Stimulated activated naive CD4-positive, alpha-beta T cell treated with Interleukin-2 at 50 U/mL for 16 hours (primary cell): ENCODE measurements around the gene RACGAP1.
"Not testable (repeated sequence)": the region's sequence is repeated elsewhere in the genome, so short reads cannot be mapped to it uniquely, and the experiment has no call there.

Source experiments
- DNase-seq: peaks from one replicate; lab custom pipeline; 2025; lab: John Stamatoyannopoulos, UW

Gene RACGAP1

DNA sequence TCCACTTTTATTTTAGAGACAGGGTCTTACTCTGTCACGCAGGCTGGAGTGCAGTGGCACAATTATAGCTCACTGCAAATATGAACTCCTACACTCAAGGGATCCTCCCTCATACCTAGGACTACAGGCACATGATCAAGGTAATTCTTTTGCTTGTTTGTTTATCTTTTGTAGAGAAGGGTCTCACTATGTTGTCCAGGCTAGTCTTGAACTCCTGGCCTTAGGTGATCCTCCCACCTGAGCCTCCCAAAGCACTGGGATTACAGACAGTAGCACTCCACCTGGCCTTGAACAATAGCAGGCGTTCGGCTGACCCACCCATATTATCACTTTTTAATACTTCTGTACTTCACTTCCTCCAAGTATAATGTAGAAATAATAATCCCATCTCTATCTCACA lies 1.4 kb upstream of the RACGAP1 start:
- DNase-seq = no peak

- DNase-seq = no peak
Measured at GRCh38 chr12:50024805-50025186, 498 bp downstream of the RACGAP1 start.

- DNase-seq = no peak
Measured at GRCh38 chr12:50024227-50024626, 1.1 kb downstream of the RACGAP1 start.

- no peak for DNase-seq
Measured at GRCh38 chr12:50022903-50023302, 2.4 kb downstream of the RACGAP1 start.

GRCh38 chr12:50021031-50021430 lies 4.3 kb downstream of the RACGAP1 start:
- no peak for DNase-seq

GRCh38 chr12:50019524-50019923 lies 5.8 kb downstream of the RACGAP1 start:
- no peak for DNase-seq

- no peak for DNase-seq
Measured at GRCh38 chr12:50018968-50019367, 6.3 kb downstream of the RACGAP1 start.

- no peak for DNase-seq
Measured at GRCh38 chr12:50018154-50018553, 7.1 kb downstream of the RACGAP1 start.

DNA sequence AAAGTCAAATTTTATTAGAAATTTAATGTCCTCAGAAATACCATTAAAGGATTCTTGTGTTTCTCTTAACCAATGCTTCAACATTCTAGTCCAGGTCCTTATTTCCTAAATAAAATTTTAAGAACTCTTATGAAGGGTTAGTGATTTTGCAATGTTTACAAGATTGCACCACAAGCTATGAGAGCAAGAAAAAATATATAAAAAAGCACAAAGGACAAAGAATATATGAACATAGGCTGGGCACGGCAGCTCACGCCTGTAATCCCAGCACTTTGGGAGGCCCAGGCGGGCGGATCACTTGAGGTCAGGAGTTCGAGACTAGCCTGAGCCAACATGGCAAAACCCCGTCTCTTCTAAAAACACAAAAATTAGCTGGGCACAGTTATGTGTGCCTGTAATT lies 7.7 kb downstream of the RACGAP1 start:
- DNase-seq = no peak

DNA sequence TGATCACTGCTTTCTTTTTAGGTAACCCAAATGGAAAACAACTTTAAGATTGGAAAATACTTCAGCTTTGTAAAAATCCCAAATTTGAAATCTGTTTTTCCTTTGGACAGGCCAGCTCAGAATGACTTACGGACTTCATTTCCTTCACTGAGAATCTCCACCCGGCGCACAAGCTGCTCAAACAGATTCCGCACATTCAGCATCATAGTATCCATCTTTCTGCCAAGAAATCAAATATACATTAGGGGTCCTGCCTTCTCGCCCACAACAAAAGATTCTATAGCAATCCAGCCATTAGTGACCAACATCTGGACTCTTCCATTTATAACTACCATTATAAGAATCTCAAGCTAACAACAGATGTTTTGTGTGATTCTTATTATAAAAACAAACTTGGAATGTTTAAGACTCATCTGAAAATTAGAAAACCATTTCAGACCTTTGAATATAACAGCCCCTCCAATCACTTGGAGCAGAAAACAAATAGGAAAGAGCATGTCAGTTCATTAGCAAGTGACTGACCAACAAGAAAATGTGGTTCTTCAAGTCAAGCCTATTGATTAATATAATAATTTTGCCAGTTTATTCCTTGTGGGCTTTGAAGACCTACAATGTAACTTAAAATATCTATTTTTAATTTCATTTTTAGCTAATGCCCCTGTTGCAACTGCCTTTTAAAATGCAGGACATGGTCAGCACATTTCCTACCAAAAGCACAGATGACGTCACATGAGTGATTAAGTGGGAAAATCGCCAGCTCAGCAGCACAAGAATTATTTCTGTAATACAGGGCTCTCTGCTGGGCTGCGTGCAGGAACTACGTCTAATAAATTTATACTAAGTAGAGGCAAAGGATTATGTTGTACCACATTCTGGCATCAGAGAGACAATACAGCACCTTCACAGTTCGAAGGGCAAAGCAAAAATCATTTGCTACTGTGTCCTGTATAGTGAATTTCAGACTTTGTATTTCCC lies 8.5 kb downstream of the RACGAP1 start:
- no peak for DNase-seq

DNA sequence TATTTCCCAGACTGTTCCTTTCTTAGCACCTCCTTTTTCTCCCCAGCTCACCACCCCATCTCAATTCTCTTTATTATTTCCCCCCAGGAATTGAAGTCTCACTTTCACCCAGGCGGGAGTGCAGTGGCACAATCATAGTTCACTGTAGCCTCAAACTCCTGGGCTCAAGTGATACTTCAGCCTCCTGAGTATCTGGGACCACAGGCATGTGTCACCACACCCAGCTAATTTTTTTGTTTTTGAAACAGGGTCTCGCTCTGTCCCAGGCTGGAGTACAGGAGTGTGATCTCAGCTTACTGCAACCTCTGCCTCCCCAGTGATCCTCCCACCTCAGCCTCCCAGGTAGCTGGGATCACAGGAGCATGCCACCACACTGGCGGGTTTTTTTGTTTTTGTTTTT lies 11.0 kb downstream of the RACGAP1 start:
- DNase-seq = no peak

GRCh38 chr12:50013361-50014147 lies 11.7 kb downstream of the RACGAP1 start:
- DNase-seq = no peak

DNA sequence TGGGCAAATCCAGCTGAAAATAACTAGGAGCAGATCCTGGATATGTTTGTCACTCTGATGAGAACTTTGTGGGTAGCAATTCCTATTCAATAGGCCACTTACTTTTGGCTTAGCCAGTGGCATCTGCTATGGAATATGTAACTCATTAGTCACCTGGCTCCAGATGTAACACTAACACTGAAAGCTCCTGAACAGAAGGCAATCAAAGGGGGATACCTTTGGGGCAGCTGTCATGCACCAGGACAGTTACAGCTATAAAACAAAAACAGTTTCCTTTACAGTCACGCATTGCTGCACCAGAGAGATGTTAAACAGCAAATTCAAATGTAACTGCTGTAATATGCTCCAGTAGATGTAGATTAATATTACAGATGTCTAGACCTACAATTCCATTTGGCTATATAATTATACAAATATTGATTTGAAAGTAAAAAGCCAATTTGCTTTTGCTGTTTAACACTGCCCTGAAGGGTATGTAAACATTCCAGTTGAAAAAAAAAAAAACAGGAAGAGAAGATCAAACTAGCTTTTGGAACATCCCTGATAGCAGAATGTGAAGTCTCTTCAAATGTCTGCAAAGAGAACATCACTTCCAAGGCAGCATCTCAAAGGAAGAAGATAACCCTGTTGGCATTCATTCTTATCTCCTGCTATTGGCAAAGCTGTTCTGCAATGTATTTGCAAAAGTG lies 18.4 kb downstream of the RACGAP1 start:
- DNase-seq = no peak

DNA sequence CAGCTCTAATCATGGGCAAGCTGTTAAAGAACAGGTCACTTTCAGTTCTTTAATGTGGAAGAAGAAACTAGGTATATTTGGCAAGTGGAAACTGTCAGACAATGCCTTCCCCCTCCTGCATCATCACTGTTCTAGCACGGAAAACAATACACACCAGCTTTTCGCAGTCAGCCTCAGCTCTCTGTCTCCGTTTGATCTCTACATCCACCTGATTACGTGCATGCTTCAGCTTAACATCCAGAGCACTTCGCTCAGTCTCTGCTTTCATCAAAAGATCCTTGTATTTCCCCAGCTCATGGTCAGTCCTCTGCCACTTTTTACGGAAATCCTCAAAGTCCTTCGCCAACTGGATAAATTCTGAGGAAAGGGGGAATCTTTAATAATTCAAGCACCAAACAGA lies 19.0 kb downstream of the RACGAP1 start:
- no peak for DNase-seq

GRCh38 chr12:50005175-50005574 lies 20.1 kb downstream of the RACGAP1 start:
- DNase-seq = no peak

- no peak for DNase-seq
Measured at GRCh38 chr12:50004696-50005095, 20.6 kb downstream of the RACGAP1 start.

DNA sequence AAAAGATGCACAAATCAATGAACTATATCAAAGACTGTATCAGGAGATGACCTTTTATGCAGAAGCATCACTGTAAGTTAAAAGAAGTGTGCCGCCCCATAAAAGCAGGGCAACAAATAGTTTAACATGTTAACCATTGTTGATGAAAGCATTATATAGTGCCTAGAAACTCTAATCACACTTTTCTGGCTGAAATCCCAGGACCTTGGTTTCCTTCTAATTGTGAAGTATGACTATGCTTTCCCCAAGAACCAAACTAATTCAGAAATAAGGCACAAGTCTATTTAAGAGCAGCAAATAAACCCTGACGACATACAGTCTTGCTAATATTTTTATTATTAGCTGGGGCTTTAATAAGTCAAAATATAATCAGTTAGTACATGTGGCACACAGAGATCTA lies 21.7 kb downstream of the RACGAP1 start:
- no peak for DNase-seq

DNA sequence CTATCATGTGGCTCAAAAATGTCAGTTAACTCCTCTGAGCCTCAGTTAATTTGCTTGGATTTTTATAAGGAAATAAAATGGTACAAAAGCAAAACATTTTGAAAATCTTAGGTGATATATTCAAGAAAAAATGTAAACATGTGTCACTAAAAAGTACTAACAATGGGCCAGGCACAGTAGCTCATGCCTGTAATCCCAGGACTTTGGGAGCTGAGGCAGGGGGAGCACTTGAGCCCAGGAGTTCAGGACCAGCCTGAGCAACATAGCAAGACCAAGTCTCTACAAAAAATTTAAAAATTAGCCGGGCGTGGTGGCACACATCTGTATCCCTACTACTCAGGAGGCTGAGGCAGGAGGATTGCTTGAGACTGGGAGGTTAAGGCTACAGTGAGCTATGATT lies 26.8 kb downstream of the RACGAP1 start:
- no peak for DNase-seq

- no peak for DNase-seq
Measured at GRCh38 chr12:49990273-49990672, 35.0 kb downstream of the RACGAP1 start.

- DNase-seq = not testable (repeated sequence)
Measured at GRCh38 chr12:49989400-49989799, 35.9 kb downstream of the RACGAP1 start.

DNA sequence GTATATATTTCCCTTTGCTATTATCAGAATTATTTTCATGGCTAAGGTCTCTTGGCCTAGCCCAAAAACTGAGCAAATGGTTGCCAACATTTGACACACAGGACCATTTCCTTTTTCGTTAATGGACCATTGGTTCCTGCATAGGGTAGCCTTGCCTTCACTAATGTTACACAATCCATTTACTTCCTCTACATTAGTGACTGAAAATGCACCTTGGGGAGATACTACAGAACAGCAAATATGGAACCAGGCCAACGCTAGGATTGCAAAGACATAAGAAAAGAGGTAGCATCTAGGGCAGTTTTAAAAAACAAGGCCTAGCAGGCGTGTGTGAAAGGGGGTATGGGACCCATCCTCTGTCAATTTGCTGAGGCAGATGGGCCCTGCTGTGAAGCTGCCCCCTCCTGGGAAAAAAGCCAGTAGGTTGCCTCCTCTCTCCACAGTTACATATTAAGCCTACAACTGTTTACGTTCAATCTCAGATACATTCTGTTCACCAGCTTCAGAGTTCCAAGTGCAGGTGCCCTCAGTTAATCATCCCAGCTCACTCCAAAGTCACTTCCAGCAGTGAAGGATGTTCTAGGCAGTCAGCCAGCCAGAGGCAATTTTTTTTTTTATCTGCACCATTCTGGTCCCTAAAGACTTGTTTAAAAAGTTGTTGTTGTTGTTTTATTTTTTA lies 37.5 kb downstream of the RACGAP1 start:
- no peak for DNase-seq

GRCh38 chr12:49986476-49986875 lies 38.8 kb downstream of the RACGAP1 start:
- DNase-seq = not testable (repeated sequence)
